ENCODE measurements around the gene DCAF11.

DCAF11 gene

DNA sequence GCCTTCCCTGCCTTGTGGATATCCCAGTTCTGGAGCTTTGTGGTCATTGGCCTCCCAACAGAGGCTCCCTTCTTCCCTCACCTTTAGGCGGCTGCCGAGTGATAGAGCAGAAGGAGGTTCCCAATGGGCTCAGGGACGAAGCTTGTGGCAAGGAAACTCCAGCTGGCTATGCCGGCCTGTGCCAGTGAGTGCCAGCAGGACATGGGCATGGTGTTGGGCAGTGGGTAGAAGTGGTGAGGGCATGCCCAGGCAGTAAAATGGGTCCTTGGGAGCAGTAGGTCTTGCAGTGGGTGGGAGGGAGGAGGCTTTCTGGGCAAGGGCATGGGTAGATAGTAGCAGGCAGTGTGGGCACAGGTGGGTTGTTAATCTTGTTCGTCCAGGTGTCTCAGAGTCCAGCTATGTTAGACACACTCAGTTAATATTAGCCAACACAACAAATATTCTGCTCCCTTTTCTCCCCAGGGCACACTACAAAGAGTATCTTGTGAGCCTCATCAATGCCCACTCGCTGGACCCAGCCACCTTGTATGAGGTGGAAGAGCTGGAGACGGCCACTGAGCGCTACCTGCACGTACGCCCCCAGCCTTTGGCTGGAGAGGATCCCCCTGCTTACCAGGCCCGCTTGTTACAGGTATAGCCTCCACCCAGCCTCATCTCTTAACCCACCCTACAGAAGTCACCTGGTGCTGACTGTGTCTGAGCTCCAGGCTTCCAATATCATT lies 45.4 kb downstream of the DCAF11 start:
- DNase-seq (ENCODE audit: low spot score) = no peak
- no peak for FAIRE-seq

DNA sequence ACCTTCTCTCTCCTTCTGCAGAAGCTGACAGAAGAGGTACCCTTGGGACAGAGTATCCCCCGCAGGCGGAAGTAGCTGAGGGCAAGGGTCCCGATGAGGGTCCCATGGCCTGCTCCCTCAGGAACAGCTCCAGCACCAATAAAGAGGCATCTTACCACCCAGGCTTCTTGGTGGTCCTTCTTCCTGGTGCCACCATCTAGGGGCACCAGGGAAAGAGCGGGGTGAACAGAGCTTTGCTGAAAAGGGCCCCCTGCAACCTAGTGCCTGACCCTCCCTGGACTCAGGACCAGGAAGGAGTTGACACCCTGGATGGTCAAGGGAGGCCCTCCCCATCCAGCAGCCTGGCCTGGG lies 45.9 kb downstream of the DCAF11 start:
- FAIRE-seq = no peak
- DNase-seq (ENCODE audit: low spot score) = no peak

DNA sequence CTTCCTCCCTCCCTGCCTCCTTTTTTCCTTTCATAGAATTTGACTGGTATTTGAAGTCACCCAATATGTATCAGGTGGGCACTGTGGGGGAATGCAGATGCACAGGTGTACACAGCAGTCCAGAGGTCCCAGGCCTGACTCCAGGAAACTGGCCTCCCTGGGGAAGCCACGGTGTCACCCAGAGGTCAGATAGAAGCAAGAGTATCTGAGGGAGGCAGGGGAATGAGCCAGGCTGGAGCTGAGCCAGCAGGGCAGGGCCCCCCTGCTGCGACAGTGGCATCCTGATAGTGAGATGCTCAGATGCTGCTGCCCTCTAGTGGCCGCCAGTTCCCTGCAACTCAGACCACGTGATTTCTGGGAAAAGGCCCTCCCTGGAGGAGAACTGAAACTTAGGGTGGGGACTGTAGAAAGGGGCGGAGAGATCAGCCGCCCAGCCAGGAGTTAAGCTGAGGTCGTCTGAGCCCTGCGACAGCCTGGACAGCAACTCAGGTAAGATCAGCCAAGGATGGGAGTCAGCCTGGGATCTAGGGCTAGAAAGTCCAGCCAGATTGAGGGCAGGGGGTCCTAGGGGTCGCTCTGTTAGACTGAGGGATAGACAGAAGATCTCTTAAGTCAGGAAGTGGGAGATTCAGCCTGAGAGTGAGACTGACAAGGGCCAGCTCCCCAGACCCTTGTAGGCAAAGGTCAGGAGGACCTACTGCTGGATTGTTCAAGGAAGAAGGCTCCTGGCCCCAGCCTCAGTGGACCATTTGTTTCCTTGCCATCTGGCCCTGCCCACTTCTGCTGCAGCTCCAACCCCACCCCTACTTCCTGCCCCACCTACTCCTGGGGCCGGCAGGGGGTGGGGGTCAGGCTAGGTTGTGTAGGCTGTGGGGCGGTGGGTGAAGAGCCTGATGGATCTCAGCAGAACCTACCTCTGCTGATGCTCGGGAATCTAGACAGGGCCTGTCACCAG lies 46.5 kb downstream of the DCAF11 start, which contains the start of gene IRF9:
IRF9 (plus strand) TSS at position 416 of the 955 bp plus-strand sequence. CDS start 880 bp downstream, outside the sequence.
- DNase-seq (ENCODE audit: low spot score) (peak; percentile 86), FAIRE-seq (peak; percentile 61)

DNA sequence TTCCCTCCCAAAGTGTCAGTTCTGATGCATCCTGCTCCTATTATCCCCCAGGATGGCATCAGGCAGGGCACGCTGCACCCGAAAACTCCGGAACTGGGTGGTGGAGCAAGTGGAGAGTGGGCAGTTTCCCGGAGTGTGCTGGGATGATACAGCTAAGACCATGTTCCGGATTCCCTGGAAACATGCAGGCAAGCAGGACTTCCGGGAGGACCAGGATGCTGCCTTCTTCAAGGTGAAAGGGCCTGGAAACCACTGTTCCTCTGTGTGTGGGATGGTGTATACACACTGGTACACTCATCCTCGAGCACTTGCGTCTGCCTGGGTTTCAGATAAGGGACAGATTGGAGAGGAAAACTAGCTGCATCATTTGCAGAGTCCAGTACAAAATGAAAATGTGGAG lies 47.5 kb downstream of the DCAF11 start:
- no peak for FAIRE-seq
- DNase-seq (ENCODE audit: low spot score) = no peak

DNA sequence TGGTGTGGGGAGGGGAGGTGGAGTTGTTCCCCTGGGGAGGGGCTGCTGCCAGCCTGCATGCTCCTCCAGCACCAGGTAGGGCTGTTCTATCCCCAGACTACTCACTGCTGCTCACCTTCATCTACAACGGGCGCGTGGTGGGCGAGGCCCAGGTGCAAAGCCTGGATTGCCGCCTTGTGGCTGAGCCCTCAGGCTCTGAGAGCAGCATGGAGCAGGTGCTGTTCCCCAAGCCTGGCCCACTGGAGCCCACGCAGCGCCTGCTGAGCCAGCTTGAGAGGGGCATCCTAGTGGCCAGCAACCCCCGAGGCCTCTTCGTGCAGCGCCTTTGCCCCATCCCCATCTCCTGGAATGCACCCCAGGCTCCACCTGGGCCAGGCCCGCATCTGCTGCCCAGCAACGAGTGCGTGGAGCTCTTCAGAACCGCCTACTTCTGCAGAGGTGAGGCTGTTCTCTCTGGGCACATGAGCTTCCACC lies 50.0 kb downstream of the DCAF11 start:
- FAIRE-seq = no peak

DNA sequence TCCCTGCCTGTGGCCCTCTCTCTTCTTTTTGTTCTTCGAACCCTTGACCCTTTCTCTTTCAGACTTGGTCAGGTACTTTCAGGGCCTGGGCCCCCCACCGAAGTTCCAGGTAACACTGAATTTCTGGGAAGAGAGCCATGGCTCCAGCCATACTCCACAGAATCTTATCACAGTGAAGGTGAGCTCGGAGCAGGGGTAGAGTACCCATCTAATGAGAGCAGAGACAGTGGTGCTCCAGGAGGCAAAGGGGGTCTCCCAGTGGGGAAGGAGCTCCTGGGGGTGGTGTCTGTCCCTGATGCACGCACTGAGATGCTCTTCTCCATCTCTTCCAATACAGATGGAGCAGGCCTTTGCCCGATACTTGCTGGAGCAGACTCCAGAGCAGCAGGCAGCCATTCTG lies 51.2 kb downstream of the DCAF11 start:
- DNase-seq (ENCODE audit: low spot score) (no peak), FAIRE-seq (no peak)

More for the DNA sequence above, 50.0 kb downstream of the DCAF11 start:
- DNase-seq (ENCODE audit: low spot score) = no peak

DNA sequence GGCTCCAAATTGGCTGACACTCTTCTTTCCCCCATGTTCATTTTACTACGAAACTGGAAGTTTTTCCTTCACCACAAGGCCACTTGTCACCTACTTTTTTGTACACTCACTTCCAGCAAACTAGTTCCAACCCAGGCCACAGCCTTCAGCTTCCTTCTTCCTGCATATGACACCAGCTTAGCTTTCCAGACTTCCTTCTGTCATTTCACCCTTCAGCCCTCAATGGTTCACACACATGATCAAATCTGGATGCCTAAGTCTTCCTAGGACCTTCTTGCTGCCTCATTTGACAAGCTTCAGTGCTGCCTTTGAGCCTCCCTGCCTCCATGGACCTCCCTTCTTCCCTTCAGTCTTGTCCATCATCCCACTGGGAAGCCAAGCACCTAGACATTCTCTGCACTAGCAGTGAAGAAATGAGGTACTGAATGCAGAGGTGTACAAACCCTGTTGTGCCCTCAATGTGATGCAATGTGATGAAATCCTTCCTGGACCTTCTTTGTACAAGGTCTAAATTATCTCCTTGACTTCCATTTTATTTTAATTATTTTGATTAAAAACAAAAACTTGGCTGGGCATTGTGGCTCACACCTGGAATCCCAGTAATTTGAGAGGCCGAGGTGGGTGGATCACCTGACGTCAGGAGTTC lies 53.0 kb downstream of the DCAF11 start:
- no peak for DNase-seq (ENCODE audit: low spot score)
- FAIRE-seq = no peak

DNA sequence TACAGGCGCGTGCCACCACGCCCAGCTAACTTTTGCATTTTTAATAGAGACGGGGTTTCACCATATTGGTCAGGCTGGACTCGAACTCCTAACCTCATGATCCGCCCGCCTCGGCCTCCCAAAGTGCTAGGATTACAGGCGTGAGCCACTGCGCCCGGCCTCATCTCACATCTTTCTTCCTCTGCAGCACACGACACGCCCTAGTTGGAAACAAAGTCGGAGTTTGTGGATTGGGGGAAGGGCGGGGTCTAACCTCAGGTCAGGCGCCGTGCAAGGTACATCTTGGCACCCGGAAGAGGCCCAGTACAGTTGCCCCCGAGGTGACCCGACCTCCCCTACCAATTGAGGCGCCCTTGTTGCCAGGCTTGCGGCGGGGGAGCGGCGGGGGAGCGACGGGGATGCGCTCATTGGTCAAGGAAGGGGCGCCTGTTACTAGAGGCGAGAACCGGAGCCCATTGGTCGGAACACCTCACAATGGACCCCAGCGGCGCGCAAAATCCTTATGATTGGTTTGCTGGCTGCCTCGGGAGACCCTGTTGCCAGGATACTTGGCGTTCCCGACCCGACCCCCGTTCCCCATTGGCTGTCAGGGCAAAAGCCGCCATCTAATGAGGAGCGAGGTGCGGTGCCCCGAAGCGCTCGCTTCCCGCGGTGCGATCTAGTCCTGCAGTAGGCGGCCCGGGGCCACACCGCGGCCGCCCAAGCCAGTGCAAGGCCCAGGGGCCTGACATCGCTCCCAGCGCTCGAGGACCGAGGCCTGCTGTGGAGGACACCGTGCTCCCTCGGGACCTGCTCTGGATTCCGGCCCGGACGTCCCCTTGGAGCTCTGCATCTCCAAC lies 57.1 kb downstream of the DCAF11 start, which contains the start of gene REC8:
REC8 (plus strand) TSS at position 659 of the 839 bp plus-strand sequence. CDS start 473 bp downstream, outside the sequence.
- no peak for FAIRE-seq
- no peak for DNase-seq (ENCODE audit: low spot score)

DNA sequence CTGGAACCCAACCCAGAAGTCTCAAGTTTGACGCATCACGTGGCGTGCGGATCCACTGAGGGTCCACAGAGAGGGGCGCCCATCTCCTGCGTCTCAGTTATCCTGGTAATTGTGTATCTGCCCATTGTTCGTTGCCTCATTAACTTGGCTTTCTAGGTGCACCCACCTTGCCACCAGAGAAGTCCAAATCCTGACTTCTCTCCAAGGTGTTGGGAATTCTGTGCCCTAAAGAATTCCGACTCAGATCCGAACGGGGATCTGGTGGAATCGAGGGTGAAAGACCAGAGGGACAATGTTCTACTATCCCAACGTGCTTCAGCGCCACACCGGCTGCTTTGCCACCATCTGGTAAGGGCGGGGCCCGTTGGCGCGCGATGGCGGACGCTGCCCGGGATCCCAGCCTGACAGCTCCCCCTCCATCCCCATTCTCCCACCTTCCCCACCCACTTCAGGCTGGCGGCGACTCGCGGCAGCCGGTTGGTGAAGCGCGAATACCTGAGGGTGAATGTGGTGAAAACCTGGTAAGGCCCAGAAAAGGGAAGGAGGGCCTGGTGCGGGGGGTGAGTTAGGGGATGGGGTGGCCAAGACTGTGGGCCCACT lies 57.8 kb downstream of the DCAF11 start:
- no peak for DNase-seq (ENCODE audit: low spot score)
- no peak for FAIRE-seq

DNA sequence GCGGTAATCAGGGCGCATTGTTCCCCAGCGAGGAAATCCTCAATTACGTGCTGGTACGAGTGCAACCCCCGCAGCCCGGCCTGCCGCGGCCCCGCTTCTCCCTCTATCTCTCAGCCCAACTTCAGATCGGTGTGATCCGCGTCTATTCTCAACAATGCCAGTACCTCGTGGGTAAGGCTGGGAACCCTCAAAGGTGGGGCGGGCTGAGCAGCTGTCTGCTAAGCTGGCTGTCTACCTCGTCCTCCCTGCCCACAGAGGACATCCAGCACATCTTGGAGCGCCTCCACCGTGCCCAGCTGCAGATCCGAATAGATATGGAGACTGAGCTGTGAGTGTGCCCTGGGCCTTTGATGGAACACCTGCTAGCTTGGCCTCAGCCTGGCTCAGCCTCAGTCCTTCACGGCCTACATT lies 58.3 kb downstream of the DCAF11 start:
- FAIRE-seq (no peak), DNase-seq (ENCODE audit: low spot score) (no peak)
